Kidney (tissue), 14 donors: ENCODE data around the gene ZNF107. TPM values are rescaled to one million over a fixed set of nuclear protein-coding genes. Genes with fewer than 3 reads are reported as not detected.

Source experiments
- DNase-seq, 5 donors: peaks; one replicate each; pipeline ENCODE4 v3.0.0-alpha.2; 2013 to 2020
- FAIRE-seq: peaks from 2 replicates; lab custom pipeline; 2012; peaks lifted over from hg19 to GRCh38; lab: Jason Lieb, UNC
- H3K27ac ChIP-seq, 2 donors: one replicate each; pipeline ENCODE4 v1.7.0; 2013; ENCODE audit warnings: low read depth in 2 of 2, low read length in 2 of 2, inconsistent platforms in 1 of 2
- H3K27me3 ChIP-seq: one replicate; pipeline ENCODE4 v1.7.1; 2013; ENCODE audit warnings: low read length, inconsistent platforms; ENCODE audit not compliant: control insufficient read depth, insufficient read depth
- H3K36me3 ChIP-seq, 3 donors: one replicate each; pipeline versions ENCODE4 v1.7.0 to v1.7.1; 2013; ENCODE audit warnings: low read length in 3 of 3, control low read depth in 1 of 3, inconsistent platforms in 1 of 3; ENCODE audit not compliant: insufficient read depth in 3 of 3, control insufficient read depth in 2 of 3
- H3K4me1 ChIP-seq, 3 donors: one replicate each; pipeline versions ENCODE4 v1.7.0 to v1.7.1; 2013; ENCODE audit warnings: low read length in 3 of 3, inconsistent platforms in 1 of 3, low read depth in 1 of 3; ENCODE audit not compliant: control insufficient read depth in 2 of 3, insufficient read depth in 2 of 3
- H3K4me3 ChIP-seq, 3 donors: one replicate each; pipeline versions ENCODE4 v1.7.0 to v1.8.1; 2013; ENCODE audit warnings: low read length in 3 of 3, control low read depth in 1 of 3, inconsistent platforms in 1 of 3
- H3K9ac ChIP-seq, 3 donors: one replicate each; pipeline versions ENCODE4 v1.7.0 to v1.7.1; 2013; ENCODE audit warnings: low read length in 3 of 3, control low read depth in 1 of 3, inconsistent platforms in 1 of 3
- H3K9me3 ChIP-seq, 3 donors: one replicate each; pipeline versions ENCODE4 v1.7.0 to v1.7.1; 2013; ENCODE audit warnings: low read length in 3 of 3, control low read depth in 1 of 3, inconsistent platforms in 1 of 3; ENCODE audit not compliant: control insufficient read depth in 2 of 3, insufficient read depth in 1 of 3
- CTCF ChIP-seq: IDR thresholded peaks from 3 replicates; pipeline ENCODE4 v1.5.1; 2012; ENCODE audit warnings: mild to moderate bottlenecking, moderate library complexity, borderline replicate concordance; ENCODE audit not compliant: insufficient read depth; ENCODE audit errors: extremely low read depth
- intact Hi-C: fragments of 100-400 bp; cut with DNase I; formaldehyde crosslinking; loops from one replicate; pipeline ENCODE4 v1.11.1; 2022
- polyA plus RNA-seq: library from polyadenylated mRNA; stranded (reverse); fragments of 350-450 nt; fragmentation: Illumina TruSeq; extraction: RNeasy Lipid Tissue Mini Kit (QIAGEN cat#74804); gene quantifications from one replicate; pipeline ENCODE4 v1.2.3, GENCODE V29; 2014; ENCODE audit warnings: low read depth, low replicate concordance; ENCODE audit not compliant: insufficient read depth
- total RNA-seq: library from RNA; stranded (reverse); fragmentation: NEBNext Ultra II Directional; extraction: Animal tissue kit (Norgen Biotek cat#: 25700); gene quantifications from one replicate; pipeline ENCODE4 v1.2.1, GENCODE V29; 2021
- donor health status: control.
- donor health status: control.
- donor health status: control.
- donor health status: control.
- donor health status: control.
- donor health status: DM: yes; HTN: yes; CAD: no.
- donor health status: Normal renal cell carcinoma (clear cell type).

ZNF107 gene
- total and polyA plus RNA-seq, 2 donors from 2014 or later, result 0.80 to 8.0 TPM

- no peak for FAIRE-seq
- intact Hi-C loops, result no loop called here
- no peak overlapping the region for H3K4me3 ChIP-seq
- no peak overlapping the region for H3K27ac ChIP-seq
- no peaks in the 10 kb centered on the region for H3K36me3 ChIP-seq
- DNase-seq, result no peak
- H3K9ac ChIP-seq, result no peak overlapping the region
- H3K27me3 ChIP-seq, result no peaks in the 10 kb centered on the region
- no peaks in the 10 kb centered on the region for H3K9me3 ChIP-seq
- no peak for TF ChIP-seq CTCF
- H3K4me1 ChIP-seq, result no peaks in the 10 kb centered on the region
Measured at GRCh38 chr7:64642875-64643274, 23.1 kb upstream of the ZNF107 start.

GRCh38 chr7:64643566-64643965, 22.4 kb upstream of the ZNF107 start:
- no peak for FAIRE-seq
- Histone ChIP-seq H3K4me3 (no peak overlapping the region), H3K4me1 (no peaks in the 10 kb centered on the region), H3K36me3 (no peaks in the 10 kb centered on the region), H3K9me3 (no peaks in the 10 kb centered on the region), H3K27me3 (no peaks in the 10 kb centered on the region), H3K9ac (no peak overlapping the region), H3K27ac (no peak overlapping the region)
- TF ChIP-seq CTCF, result no peak
- DNase-seq, result no peak
- intact Hi-C loops, result no loop called here

GRCh38 chr7:64651203-64651602, 14.7 kb upstream of the ZNF107 start:
- DNase-seq (no peak), FAIRE-seq (no peak)
- Histone ChIP-seq H3K4me1 (no peaks in the 10 kb centered on the region), H3K27ac (no peak overlapping the region), H3K36me3 (no peaks in the 10 kb centered on the region), H3K9me3 (no peaks in the 10 kb centered on the region), H3K4me3 (no peak overlapping the region), H3K9ac (no peak overlapping the region), H3K27me3 (no peaks in the 10 kb centered on the region)
- TF ChIP-seq CTCF, result no peak
- intact Hi-C loops, result no loop called here

- H3K9ac ChIP-seq, result no peak overlapping the region
- no peak for DNase-seq
- H3K27ac ChIP-seq, result no peak overlapping the region
- TF ChIP-seq CTCF, result no peak
- H3K27me3 ChIP-seq, result no peaks in the 10 kb centered on the region
- intact Hi-C loops, result no loop called here
- H3K36me3 ChIP-seq, result no peaks in the 10 kb centered on the region
- no peak for FAIRE-seq
- no peaks in the 10 kb centered on the region for H3K4me1 ChIP-seq
- no peaks in the 10 kb centered on the region for H3K9me3 ChIP-seq
- H3K4me3 ChIP-seq, result no peak overlapping the region
Measured at GRCh38 chr7:64651632-64652165, 14.2 kb upstream of the ZNF107 start.
